ENCODE results near the gene VPS4B. TPM values are rescaled to one million over a fixed set of nuclear protein-coding genes. Genes with fewer than 3 reads are reported as not detected.

Gene VPS4B
- total and polyA plus RNA-seq, 5 donors from 2014 or later: 54.2 to 93.3 (median 67.2) TPM

DNA sequence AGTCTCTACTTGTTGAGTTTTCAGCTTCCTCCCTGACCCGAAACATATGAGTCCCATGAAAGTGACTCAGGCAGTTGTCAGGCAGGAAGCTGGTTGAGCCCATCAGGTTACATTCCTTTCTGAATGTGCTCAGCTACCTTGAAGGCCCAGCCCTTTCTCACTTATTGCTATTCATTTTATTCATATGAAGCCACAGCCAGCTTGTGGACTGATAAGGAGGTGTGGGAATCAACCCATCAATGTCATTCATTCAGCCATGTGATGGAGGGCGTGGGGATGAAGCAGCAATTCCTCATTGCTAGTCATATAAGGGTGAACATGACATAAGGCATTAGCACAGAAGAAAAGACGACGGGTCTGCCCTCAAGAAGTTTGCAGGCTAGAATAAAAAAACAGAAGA, 5.3 kb upstream of the VPS4B start:
- no peaks in the 10 kb centered on the region for H3K9me3 Mint-ChIP-seq

DNA sequence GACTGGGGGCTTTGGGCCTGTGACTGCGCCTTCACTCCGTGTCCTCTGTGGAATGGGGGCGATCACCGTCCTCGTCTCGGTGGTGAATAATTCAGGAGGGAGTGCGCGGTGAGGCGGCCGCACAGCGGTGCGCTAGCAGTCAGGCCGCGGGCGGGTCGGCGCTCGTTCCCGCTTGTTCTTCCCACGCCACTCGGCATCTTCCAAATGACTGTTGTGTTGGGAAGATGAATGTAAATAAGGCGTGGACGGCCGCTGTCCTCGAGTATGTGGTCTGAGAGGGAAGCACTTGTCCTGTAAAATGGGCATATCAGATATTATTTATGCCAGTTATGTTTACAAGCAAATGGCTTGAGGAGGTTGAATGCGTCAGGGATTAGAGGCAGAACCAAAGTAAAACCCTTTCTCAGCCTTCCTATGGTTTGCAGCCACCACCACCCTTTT, 608 bp upstream of the VPS4B start:
- H3K36me3 Mint-ChIP-seq: peaks cover 5% of the 10 kb centered on the region
- no peaks in the 10 kb centered on the region for H3K27me3 ChIP-seq (ENCODE audit: control insufficient read depth, insufficient read depth, low read length)
- peak in 1 of 2 donors; percentile 22 for ATAC-seq (ENCODE audit: low read depth in 2 of 2)
- H3K4me3 ChIP-seq (ENCODE audit: low read depth, low read length): peak overlapping the region; percentile 90
- peak overlapping the region in 3 of 4 donors; percentile 92 to 99 (median 97) for H3K4me3 Mint-ChIP-seq
- peaks cover 2% of the 10 kb centered on the region for H3K36me3 ChIP-seq (ENCODE audit: control insufficient read depth, insufficient read depth, low read length)
- peaks cover 19% of the 10 kb centered on the region for H3K4me1 ChIP-seq (ENCODE audit: control insufficient read depth, insufficient read depth, low read length, poor library complexity, severe bottlenecking)
- peaks cover 8% of the 10 kb centered on the region for H3K27me3 Mint-ChIP-seq
- peak overlapping the region; percentile 96 for H3K27ac ChIP-seq (ENCODE audit: insufficient read depth, low read length, poor library complexity, severe bottlenecking)
- DNase-seq: no peak
- H3K4me1 Mint-ChIP-seq: peaks cover 22 to 38% (median 27%) of the 10 kb centered on the region in 4 donors
- no peaks in the 10 kb centered on the region for H3K9me3 ChIP-seq (ENCODE audit: control insufficient read depth in 2 of 2, low read length in 2 of 2)
- no peaks in the 10 kb centered on the region for H3K9me3 Mint-ChIP-seq
- peak overlapping the region; percentile 98 to 100 (median 99) for H3K27ac Mint-ChIP-seq

More for the DNA sequence above, 5.3 kb upstream of the VPS4B start:
- peaks cover 44% of the 10 kb centered on the region for H3K27me3 Mint-ChIP-seq
- no peak for ATAC-seq (ENCODE audit: low read depth in 2 of 2)
- H3K27ac Mint-ChIP-seq: no peak overlapping the region
- no peak for DNase-seq
- Histone ChIP-seq H3K27ac (ENCODE audit: insufficient read depth, low read length, poor library complexity, severe bottlenecking) (no peak overlapping the region), H3K27me3 (ENCODE audit: control insufficient read depth, insufficient read depth, low read length) (peaks cover 14% of the 10 kb centered on the region), H3K4me3 (ENCODE audit: low read depth, low read length) (no peak overlapping the region), H3K4me1 (ENCODE audit: control insufficient read depth, insufficient read depth, low read length, poor library complexity, severe bottlenecking) (no peaks in the 10 kb centered on the region), H3K9me3 (ENCODE audit: control insufficient read depth in 2 of 2, low read length in 2 of 2) (no peaks in the 10 kb centered on the region), H3K36me3 (ENCODE audit: control insufficient read depth, insufficient read depth, low read length) (no peaks in the 10 kb centered on the region)
- H3K36me3 Mint-ChIP-seq: no peaks in the 10 kb centered on the region
- H3K4me3 Mint-ChIP-seq: peak overlapping the region in 1 of 4 donors; percentile 16
- H3K4me1 Mint-ChIP-seq: peaks cover 8 to 12% (median 11%) of the 10 kb centered on the region in 4 donors

DNA sequence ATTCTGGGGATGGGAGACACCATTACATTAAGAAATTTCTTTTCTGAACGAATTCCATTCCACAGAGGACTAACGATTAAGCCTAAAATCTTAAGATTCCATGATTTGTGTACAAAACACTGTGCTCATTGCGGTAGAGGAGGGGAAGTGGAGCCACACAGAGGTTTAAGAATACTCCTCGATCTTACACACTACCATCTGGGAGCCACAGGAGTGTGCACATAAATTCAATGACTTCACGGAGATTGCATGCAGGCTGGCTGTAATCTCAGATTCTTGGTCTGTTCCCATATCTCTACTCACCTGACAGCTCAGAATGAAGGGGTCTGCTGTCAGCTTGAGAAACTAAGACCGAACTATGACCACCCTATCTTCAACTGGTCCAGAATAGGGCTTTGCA, 762 bp downstream of the VPS4B start:
- Mint-ChIP-seq H3K4me3 (peak overlapping the region in 3 of 4 donors; percentile 92 to 99 (median 97)), H3K27ac (peak overlapping the region; percentile 98 to 100 (median 99)), H3K4me1 (peaks cover 22 to 38% (median 27%) of the 10 kb centered on the region in 4 donors), H3K27me3 (no peaks in the 10 kb centered on the region), H3K9me3 (no peaks in the 10 kb centered on the region), H3K36me3 (peaks cover 5% of the 10 kb centered on the region)
- Histone ChIP-seq H3K27me3 (ENCODE audit: control insufficient read depth, insufficient read depth, low read length) (no peaks in the 10 kb centered on the region), H3K36me3 (ENCODE audit: control insufficient read depth, insufficient read depth, low read length) (peaks cover 16% of the 10 kb centered on the region), H3K4me3 (ENCODE audit: low read depth, low read length) (peak overlapping the region; percentile 90), H3K4me1 (ENCODE audit: control insufficient read depth, insufficient read depth, low read length, poor library complexity, severe bottlenecking) (peaks cover 19% of the 10 kb centered on the region), H3K27ac (ENCODE audit: insufficient read depth, low read length, poor library complexity, severe bottlenecking) (peak overlapping the region; percentile 96), H3K9me3 (ENCODE audit: control insufficient read depth in 2 of 2, low read length in 2 of 2) (no peaks in the 10 kb centered on the region)
- DNase-seq (peak in 1 of 3 donors; percentile 17), ATAC-seq (ENCODE audit: low read depth in 2 of 2) (no peak)

DNA sequence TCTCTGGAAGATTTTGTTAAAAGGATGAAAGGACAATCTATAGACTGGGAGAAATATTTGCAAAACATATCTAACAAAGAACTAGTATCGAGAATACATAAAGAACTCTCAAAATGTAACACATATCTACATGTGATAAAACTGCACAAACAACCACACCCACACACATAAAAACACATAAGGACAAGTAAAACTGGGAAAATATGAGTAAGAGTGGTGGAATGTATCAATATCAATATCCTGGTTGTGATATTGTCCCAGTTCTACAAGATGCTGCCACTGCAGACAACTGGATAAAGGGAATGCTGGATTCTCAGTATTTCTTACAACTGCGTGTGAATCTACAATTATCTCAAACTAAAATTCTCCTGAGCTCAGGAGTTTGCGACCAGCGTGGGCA, 9.3 kb downstream of the VPS4B start:
- Histone ChIP-seq H3K27ac (ENCODE audit: insufficient read depth, low read length, poor library complexity, severe bottlenecking) (no peak overlapping the region), H3K4me1 (ENCODE audit: control insufficient read depth, insufficient read depth, low read length, poor library complexity, severe bottlenecking) (peaks cover 4% of the 10 kb centered on the region), H3K4me3 (ENCODE audit: low read depth, low read length) (no peak overlapping the region), H3K36me3 (ENCODE audit: control insufficient read depth, insufficient read depth, low read length) (peaks cover 71% of the 10 kb centered on the region), H3K27me3 (ENCODE audit: control insufficient read depth, insufficient read depth, low read length) (no peaks in the 10 kb centered on the region), H3K9me3 (ENCODE audit: control insufficient read depth in 2 of 2, low read length in 2 of 2) (no peaks in the 10 kb centered on the region)
- H3K36me3 Mint-ChIP-seq: peaks cover 37% of the 10 kb centered on the region
- H3K4me3 Mint-ChIP-seq: peak overlapping the region in 2 of 4 donors; percentile 23 to 35
- H3K9me3 Mint-ChIP-seq: no peaks in the 10 kb centered on the region
- H3K27ac Mint-ChIP-seq: peak overlapping the region in 1 of 3 donors; percentile 41
- peaks cover 29 to 49% (median 33%) of the 10 kb centered on the region in 4 donors for H3K4me1 Mint-ChIP-seq
- DNase-seq (no peak), ATAC-seq (ENCODE audit: low read depth in 2 of 2) (no peak)
- no peaks in the 10 kb centered on the region for H3K27me3 Mint-ChIP-seq

DNA sequence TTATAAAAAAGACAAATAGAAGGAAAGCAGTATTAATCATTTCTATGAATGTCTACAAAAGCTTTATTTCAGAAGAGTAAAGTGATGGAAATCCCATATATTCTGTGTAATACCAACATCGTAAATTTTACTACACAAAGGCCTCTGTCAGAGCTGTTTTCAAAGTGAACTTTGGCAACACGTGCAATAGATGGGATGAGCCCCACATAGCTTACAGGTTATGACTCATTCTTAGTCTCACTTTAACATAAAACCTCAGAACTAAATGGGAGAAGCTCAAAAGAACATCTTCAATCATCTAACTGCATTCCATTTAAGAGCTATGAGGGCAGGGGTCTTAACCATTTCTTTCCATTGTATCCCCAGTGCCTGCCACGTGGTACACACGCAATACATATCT, 11.5 kb downstream of the VPS4B start:
- Histone ChIP-seq H3K9me3 (ENCODE audit: control insufficient read depth in 2 of 2, low read length in 2 of 2) (no peaks in the 10 kb centered on the region), H3K36me3 (ENCODE audit: control insufficient read depth, insufficient read depth, low read length) (peaks cover 70% of the 10 kb centered on the region), H3K27ac (ENCODE audit: insufficient read depth, low read length, poor library complexity, severe bottlenecking) (peak overlapping the region; percentile 17), H3K4me1 (ENCODE audit: control insufficient read depth, insufficient read depth, low read length, poor library complexity, severe bottlenecking) (peaks cover 4% of the 10 kb centered on the region), H3K27me3 (ENCODE audit: control insufficient read depth, insufficient read depth, low read length) (no peaks in the 10 kb centered on the region), H3K4me3 (ENCODE audit: low read depth, low read length) (no peak overlapping the region)
- Mint-ChIP-seq H3K36me3 (peaks cover 47% of the 10 kb centered on the region), H3K4me1 (peaks cover 35 to 59% (median 39%) of the 10 kb centered on the region in 4 donors), H3K27me3 (no peaks in the 10 kb centered on the region), H3K9me3 (no peaks in the 10 kb centered on the region), H3K27ac (peak overlapping the region; percentile 21 to 84 (median 32)), H3K4me3 (no peak overlapping the region)
- ATAC-seq (ENCODE audit: low read depth in 2 of 2) (peak in 1 of 2 donors; percentile 50), DNase-seq (peak in 1 of 3 donors; percentile 36)

DNA sequence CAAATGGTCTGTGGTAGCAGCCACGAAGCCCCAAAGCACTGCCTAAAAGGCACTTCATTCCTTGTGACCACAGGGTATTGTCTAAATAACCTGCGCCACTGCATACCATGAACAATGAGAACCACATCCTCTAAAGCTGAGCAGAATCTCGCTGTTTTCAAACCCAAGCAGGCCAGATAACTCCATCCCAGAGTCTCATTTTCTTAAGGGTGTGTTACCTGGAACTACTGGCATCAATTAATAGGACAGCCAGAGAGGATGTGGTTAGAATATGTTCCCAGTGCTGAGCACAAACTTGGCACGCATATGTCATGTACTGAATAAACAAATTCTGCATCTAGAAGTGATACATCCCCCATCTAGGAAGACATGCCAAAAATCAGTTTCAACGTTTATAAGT, 13.0 kb downstream of the VPS4B start:
- Mint-ChIP-seq H3K27ac (peak overlapping the region in 1 of 3 donors; percentile 26), H3K4me1 (peaks cover 29 to 59% (median 33%) of the 10 kb centered on the region in 4 donors), H3K9me3 (no peaks in the 10 kb centered on the region), H3K4me3 (no peak overlapping the region), H3K27me3 (no peaks in the 10 kb centered on the region), H3K36me3 (peaks cover 42% of the 10 kb centered on the region)
- Histone ChIP-seq H3K4me1 (ENCODE audit: control insufficient read depth, insufficient read depth, low read length, poor library complexity, severe bottlenecking) (peaks cover 4% of the 10 kb centered on the region), H3K36me3 (ENCODE audit: control insufficient read depth, insufficient read depth, low read length) (peaks cover 71% of the 10 kb centered on the region), H3K27ac (ENCODE audit: insufficient read depth, low read length, poor library complexity, severe bottlenecking) (no peak overlapping the region), H3K4me3 (ENCODE audit: low read depth, low read length) (no peak overlapping the region), H3K9me3 (ENCODE audit: control insufficient read depth in 2 of 2, low read length in 2 of 2) (no peaks in the 10 kb centered on the region), H3K27me3 (ENCODE audit: control insufficient read depth, insufficient read depth, low read length) (no peaks in the 10 kb centered on the region)
- ATAC-seq (ENCODE audit: low read depth in 2 of 2) (peak in 1 of 2 donors; percentile 46), DNase-seq (peak in 1 of 3 donors; percentile 50)

DNA sequence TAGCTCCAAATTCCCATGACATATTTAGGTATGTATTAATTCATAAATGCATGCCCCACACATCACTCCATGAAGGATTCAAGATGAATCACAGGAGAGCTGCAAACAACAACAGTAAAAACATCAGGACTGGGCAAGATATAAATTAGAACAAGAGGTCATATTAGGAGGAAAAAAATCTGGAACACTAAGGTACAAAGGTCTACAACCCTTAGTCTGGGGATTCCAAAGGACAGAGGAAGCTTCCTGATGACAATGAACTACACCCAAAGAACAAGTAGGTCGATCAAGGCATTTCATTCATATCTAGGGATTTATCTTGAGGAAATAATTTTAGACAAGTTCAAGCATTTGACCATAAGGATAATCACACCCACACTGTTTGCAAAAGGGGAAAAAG, 14.5 kb downstream of the VPS4B start:
- H3K4me1 Mint-ChIP-seq: peaks cover 18 to 47% (median 26%) of the 10 kb centered on the region in 4 donors
- H3K27ac Mint-ChIP-seq: peak overlapping the region in 1 of 3 donors; percentile 4
- ATAC-seq (ENCODE audit: low read depth in 2 of 2): no peak
- H3K4me3 ChIP-seq (ENCODE audit: low read depth, low read length): no peak overlapping the region
- no peaks in the 10 kb centered on the region for H3K9me3 ChIP-seq (ENCODE audit: control insufficient read depth in 2 of 2, low read length in 2 of 2)
- H3K36me3 Mint-ChIP-seq: peaks cover 49% of the 10 kb centered on the region
- no peak overlapping the region for H3K27ac ChIP-seq (ENCODE audit: insufficient read depth, low read length, poor library complexity, severe bottlenecking)
- H3K4me3 Mint-ChIP-seq: no peak overlapping the region
- DNase-seq: no peak
- H3K27me3 ChIP-seq (ENCODE audit: control insufficient read depth, insufficient read depth, low read length): no peaks in the 10 kb centered on the region
- H3K36me3 ChIP-seq (ENCODE audit: control insufficient read depth, insufficient read depth, low read length): peaks cover 81% of the 10 kb centered on the region
- H3K4me1 ChIP-seq (ENCODE audit: control insufficient read depth, insufficient read depth, low read length, poor library complexity, severe bottlenecking): peaks cover 4% of the 10 kb centered on the region
- no peaks in the 10 kb centered on the region for H3K27me3 Mint-ChIP-seq
- H3K9me3 Mint-ChIP-seq: peaks cover 0 to 1% (median 0%) of the 10 kb centered on the region in 7 donors

DNA sequence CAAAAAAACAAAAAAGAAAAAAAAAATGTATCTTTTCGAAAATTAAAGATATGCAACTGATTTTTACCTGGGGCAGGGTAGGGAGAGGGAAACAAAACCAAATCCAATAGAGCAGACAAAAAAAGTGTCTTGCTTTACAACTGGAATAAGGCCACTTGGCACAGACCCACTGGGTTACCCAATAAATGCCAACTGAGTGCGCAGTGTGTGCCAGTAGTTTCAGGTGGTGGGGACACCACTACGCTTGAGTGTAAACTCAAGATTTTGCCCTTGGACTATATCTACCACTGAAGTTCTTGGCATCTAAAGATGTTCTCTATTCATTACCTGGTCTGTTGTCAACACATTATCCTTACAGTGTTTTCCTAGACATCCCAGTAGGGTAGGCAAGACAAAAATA, 16.3 kb downstream of the VPS4B start:
- Histone ChIP-seq H3K4me3 (ENCODE audit: low read depth, low read length) (no peak overlapping the region), H3K27me3 (ENCODE audit: control insufficient read depth, insufficient read depth, low read length) (no peaks in the 10 kb centered on the region), H3K27ac (ENCODE audit: insufficient read depth, low read length, poor library complexity, severe bottlenecking) (no peak overlapping the region), H3K9me3 (ENCODE audit: control insufficient read depth in 2 of 2, low read length in 2 of 2) (no peaks in the 10 kb centered on the region), H3K36me3 (ENCODE audit: control insufficient read depth, insufficient read depth, low read length) (peaks cover 89% of the 10 kb centered on the region), H3K4me1 (ENCODE audit: control insufficient read depth, insufficient read depth, low read length, poor library complexity, severe bottlenecking) (peaks cover 4% of the 10 kb centered on the region)
- H3K27me3 Mint-ChIP-seq: no peaks in the 10 kb centered on the region
- no peak overlapping the region for H3K4me3 Mint-ChIP-seq
- DNase-seq (no peak), ATAC-seq (ENCODE audit: low read depth in 2 of 2) (no peak)
- peaks cover 57% of the 10 kb centered on the region for H3K36me3 Mint-ChIP-seq
- peaks cover 0 to 1% (median 0%) of the 10 kb centered on the region in 7 donors for H3K9me3 Mint-ChIP-seq
- H3K4me1 Mint-ChIP-seq: peaks cover 17 to 37% (median 25%) of the 10 kb centered on the region in 4 donors
- no peak overlapping the region for H3K27ac Mint-ChIP-seq

All from CD4-positive, CD25-positive, alpha-beta regulatory T cell (primary cell).